Esophagus muscularis mucosa (tissue), 4 donors: Measurements from ENCODE around the gene RTKN. TPM values are rescaled to one million over a fixed set of nuclear protein-coding genes. Genes with fewer than 3 reads are reported as not detected.
"Not testable (repeated sequence)": the region's sequence is repeated elsewhere in the genome, so short reads cannot be mapped to it uniquely, and the experiment has no call there.

Experiments
- DNase-seq: peaks from one replicate; pipeline ENCODE4 v3.0.0-alpha.2; 2017; ENCODE audit errors: extremely low spot score
- H3K27ac ChIP-seq, 4 donors: fragments of 200-600 bp; sonication (generic); replicated peaks in 1 of 4; 1 replicate in 3 of 4; 2 replicates in 1 of 4; pipeline ENCODE4 v1.5.1; 2016 to 2019; ENCODE audit warnings: mild to moderate bottlenecking in 1 of 4
- H3K27me3 ChIP-seq, 4 donors: fragments of 200-600 bp; sonication (generic); one replicate each; pipeline versions ENCODE4 v1.5.1 to v1.6.0; 2016 to 2019
- H3K36me3 ChIP-seq, 4 donors: fragments of 200-600 bp; sonication (generic); one replicate each; pipeline ENCODE4 v1.5.1; 2016 to 2019
- H3K4me1 ChIP-seq, 4 donors: fragments of 200-600 bp; sonication (generic); one replicate each; pipeline ENCODE4 v1.5.1; 2016 to 2019
- H3K4me3 ChIP-seq, 4 donors: fragments of 200-600 bp; sonication (generic); 1 replicate in 2 of 4; 2 replicates in 2 of 4; pipeline ENCODE4 v1.5.1; 2016 to 2019; ENCODE audit warnings: mild to moderate bottlenecking in 4 of 4, moderate library complexity in 1 of 4
- H3K9me3 ChIP-seq, 4 donors: fragments of 200-600 bp; sonication (generic); 1 replicate in 3 of 4; 2 replicates in 1 of 4; pipeline ENCODE4 v1.5.1; 2016 to 2019
- EP300 ChIP-seq: sonication (generic); formaldehyde crosslinking; IDR thresholded peaks from one replicate; pipeline ENCODE4 v1.6.1; 2017; ENCODE audit warnings: antibody characterized with exemption
- POLR2A ChIP-seq: fragments of 450-650 bp; IDR thresholded peaks from one replicate; pipeline ENCODE4 v1.6.1; 2017; ENCODE audit warnings: antibody characterized with exemption, moderate library complexity, mild to moderate bottlenecking, low read depth
- POLR2AphosphoS5 ChIP-seq, 2 donors: sonication (generic); formaldehyde crosslinking; IDR thresholded peaks; one replicate each; pipeline ENCODE4 v1.6.1; 2017; ENCODE audit warnings: antibody characterized with exemption in 2 of 2
- WGBS: methylation state at CpG from one replicate; pipeline ENCODE4 v1.1.5; 2018; 5-methylcytosine and 5-hydroxymethylcytosine counted together
- intact Hi-C: fragments of 100-400 bp; cut with DNase I; formaldehyde crosslinking; loops from one replicate; pipeline ENCODE4 v1.15.1; 2023
- total RNA-seq, 4 donors: library from RNA; depleted of rRNA; stranded (reverse); fragments of >200 nt; gene quantifications; one replicate each; pipeline versions ENCODE4 v1.1.0 to v1.2.1, GENCODE V29; 2016
- TF ChIP-seq, protein P1 (sequence below), 3 experiments: fragments of 200-600 bp in 2 of 3; fragments of 450-650 bp in 1 of 3; sonication (generic) in 2 of 3; IDR thresholded peaks; one replicate each; pipeline ENCODE4 v1.5.1; 2017 to 2019; ENCODE audit warnings: antibody characterized with exemption in 3 of 3, mild to moderate bottlenecking in 2 of 3, moderate library complexity in 1 of 3

RTKN gene
- total RNA-seq, 4 donors from 2014 or later: 8.4 to 14.1 (median 11.3) TPM

DNA sequence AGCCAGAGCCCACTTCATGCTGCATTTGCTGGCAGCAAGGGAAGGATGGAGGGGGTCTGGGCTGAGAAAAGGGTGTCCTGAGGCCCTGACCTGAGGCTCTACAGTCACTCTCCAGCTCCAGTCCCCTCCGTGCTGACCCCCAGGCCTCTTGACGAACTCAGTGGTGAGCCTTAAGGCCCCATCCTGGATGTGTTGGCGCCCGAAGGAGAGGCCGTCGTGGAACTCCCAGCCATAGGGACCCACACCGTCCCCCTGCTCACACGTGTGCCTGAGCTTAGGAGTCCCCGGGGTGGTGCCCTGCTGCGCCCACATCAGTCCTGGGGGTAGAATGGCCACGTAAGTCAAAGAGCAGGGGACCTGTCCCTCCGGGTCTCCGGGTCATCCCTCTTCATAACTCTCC lies 22.7 kb upstream of the RTKN start:
- intact Hi-C loops: no loop called here
- no peaks in the 10 kb centered on the region for H3K27me3 ChIP-seq

DNA sequence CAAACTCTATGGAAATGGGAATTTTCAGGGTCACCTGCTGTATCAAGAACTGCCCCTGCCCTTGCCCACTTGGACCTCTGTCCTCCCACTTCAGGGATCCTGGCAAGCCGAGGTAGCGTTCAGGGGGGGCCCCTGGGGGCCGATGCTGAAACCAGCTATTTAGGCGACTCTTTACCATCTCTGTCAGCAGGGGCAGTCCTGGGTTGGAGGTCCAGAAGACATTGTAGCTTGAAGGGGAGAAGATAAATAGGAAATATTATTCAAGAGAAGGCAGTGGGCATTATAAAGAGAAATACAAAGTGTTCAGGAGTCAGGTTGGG lies 21.0 kb upstream of the RTKN start:
- peaks cover 14 to 26% (median 23%) of the 10 kb centered on the region in 4 donors for H3K36me3 ChIP-seq
- 92% methylated on average over 4 of the region's 4 CpGs for WGBS
- intact Hi-C loops: no loop called here
- no peak overlapping the region for H3K27ac ChIP-seq
- H3K27me3 ChIP-seq: no peaks in the 10 kb centered on the region
- no peaks in the 10 kb centered on the region for H3K9me3 ChIP-seq
- no peak for DNase-seq
- peaks cover 22 to 41% (median 37%) of the 10 kb centered on the region in 4 donors for H3K4me1 ChIP-seq
- H3K4me3 ChIP-seq: no peak overlapping the region
- TF ChIP-seq EP300 (no peak), POLR2AphosphoS5 (IDR thresholded peaks at IDR 0.05) (no peak), POLR2A (no peak)
- TF ChIP-seq, protein P1, sequence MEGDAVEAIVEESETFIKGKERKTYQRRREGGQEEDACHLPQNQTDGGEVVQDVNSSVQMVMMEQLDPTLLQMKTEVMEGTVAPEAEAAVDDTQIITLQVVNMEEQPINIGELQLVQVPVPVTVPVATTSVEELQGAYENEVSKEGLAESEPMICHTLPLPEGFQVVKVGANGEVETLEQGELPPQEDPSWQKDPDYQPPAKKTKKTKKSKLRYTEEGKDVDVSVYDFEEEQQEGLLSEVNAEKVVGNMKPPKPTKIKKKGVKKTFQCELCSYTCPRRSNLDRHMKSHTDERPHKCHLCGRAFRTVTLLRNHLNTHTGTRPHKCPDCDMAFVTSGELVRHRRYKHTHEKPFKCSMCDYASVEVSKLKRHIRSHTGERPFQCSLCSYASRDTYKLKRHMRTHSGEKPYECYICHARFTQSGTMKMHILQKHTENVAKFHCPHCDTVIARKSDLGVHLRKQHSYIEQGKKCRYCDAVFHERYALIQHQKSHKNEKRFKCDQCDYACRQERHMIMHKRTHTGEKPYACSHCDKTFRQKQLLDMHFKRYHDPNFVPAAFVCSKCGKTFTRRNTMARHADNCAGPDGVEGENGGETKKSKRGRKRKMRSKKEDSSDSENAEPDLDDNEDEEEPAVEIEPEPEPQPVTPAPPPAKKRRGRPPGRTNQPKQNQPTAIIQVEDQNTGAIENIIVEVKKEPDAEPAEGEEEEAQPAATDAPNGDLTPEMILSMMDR (IDR thresholded peaks at IDR 0.05): no peak

More for the DNA sequence above, 22.7 kb upstream of the RTKN start:
- Histone ChIP-seq H3K27ac (peak overlapping the region; percentile 77 to 90 (median 82)), H3K4me1 (peaks cover 14 to 32% (median 28%) of the 10 kb centered on the region in 4 donors), H3K36me3 (peaks cover 14 to 26% (median 23%) of the 10 kb centered on the region in 4 donors), H3K9me3 (no peaks in the 10 kb centered on the region), H3K4me3 (peak overlapping the region; percentile 76 to 99 (median 89))
- WGBS: 10% methylated on average over 6 of the region's 13 CpGs
- DNase-seq: no peak
- TF ChIP-seq POLR2A (no peak), POLR2AphosphoS5 (IDR thresholded peaks at IDR 0.05) (no peak)
- TF ChIP-seq, protein P1 (IDR thresholded peaks at IDR 0.05): no peak

DNA sequence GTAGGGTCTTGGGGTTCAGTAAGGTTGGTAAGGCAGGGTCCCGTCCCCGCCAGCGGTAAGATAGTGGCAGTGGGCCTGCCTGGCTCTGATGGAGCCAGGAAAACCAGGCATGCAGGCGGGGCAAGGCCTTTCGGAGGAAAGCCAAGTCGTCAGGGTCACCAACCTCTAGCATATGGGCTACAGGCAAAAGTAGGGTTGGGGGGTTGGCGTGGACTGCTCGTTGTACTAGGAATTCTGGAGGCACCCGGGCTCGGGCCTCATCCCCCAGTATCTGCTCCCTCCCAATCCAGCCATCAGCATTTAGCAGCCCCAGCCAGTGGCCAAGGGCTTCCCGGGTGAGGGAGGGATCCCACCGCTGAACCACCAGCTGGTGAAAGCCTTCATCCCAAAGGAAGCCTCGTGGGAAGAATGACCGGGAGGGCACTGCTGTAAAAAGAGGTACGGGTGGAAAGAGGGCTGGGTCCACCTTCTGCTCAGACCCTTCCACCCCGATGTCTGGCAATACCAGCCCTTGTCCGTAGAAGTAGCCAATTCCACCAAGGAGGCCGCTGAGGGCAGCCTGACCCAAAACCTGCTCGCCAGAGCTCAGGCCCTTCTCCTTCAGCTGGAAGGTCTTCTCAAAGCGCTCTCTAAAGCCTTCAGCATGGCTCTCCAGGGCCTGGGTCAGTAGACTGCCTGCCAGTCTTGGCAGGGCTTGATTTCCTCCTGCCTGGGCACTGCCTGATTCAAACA lies 20.5 kb upstream of the RTKN start:
- H3K27ac ChIP-seq: no peak overlapping the region
- DNase-seq: no peak
- H3K27me3 ChIP-seq: no peaks in the 10 kb centered on the region
- WGBS: 91% methylated on average over 15 of the region's 20 CpGs
- H3K36me3 ChIP-seq: peaks cover 14 to 26% (median 23%) of the 10 kb centered on the region in 4 donors
- TF ChIP-seq POLR2AphosphoS5 (IDR thresholded peaks at IDR 0.05): no peak
- TF ChIP-seq POLR2A: no peak
- TF ChIP-seq, protein P1 (IDR thresholded peaks at IDR 0.05): no peak
- no peak for TF ChIP-seq EP300
- no peaks in the 10 kb centered on the region for H3K9me3 ChIP-seq
- no peak overlapping the region for H3K4me3 ChIP-seq
- intact Hi-C loops: no loop called here
- H3K4me1 ChIP-seq: peaks cover 24 to 46% (median 41%) of the 10 kb centered on the region in 4 donors

DNA sequence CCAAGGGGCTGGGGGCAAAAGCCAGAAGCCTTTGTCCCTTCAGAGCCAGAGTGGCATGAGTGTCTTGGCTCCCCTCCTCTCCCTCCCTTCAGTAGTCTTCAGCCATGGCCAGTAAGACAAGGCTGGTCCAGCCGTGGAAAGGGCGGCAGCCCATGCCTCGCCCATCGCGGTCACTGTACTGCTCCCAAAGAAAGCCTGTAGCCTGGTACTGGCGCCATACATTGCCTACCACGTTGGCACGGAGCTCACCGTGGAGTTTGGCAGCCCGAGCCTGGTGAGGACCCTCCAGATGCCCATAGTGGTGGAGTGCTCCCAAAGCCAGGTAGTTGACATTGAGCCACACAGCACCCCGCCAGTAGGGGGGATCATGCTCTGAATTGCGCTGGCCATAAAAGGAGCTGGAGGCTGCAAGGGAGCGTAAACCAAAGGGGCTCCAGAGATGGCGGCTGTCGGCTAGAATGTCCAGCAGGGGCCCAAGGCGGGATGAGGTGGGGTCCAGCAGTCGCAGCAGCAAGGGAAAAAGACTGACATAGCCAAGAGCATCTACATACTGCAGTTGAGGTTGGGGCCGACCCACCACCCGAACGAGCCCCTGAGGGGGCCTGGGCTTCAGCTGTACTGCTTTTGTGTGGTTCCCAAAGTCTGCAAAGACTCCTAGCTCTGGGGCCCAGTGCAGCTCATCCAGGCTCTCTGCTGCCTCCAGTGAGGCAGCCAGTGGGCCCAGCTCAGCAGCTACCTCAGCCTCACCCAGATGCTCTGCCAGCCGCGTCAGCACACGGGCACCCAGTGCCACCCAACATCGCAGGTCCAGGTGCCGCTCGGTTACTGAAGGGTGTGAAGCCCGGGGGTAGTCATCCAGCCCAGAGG lies 19.7 kb upstream of the RTKN start:
- WGBS: 88% methylated on average over 20 of the region's 27 CpGs
- no peak for DNase-seq
- Histone ChIP-seq H3K9me3 (no peaks in the 10 kb centered on the region), H3K4me1 (peaks cover 32 to 53% (median 49%) of the 10 kb centered on the region in 4 donors), H3K27me3 (no peaks in the 10 kb centered on the region), H3K27ac (no peak overlapping the region), H3K4me3 (no peak overlapping the region), H3K36me3 (peaks cover 14 to 26% (median 23%) of the 10 kb centered on the region in 4 donors)
- TF ChIP-seq POLR2AphosphoS5 (IDR thresholded peaks at IDR 0.05): peak in 1 of 2 donors; percentile 10
- TF ChIP-seq, protein P1 (IDR thresholded peaks at IDR 0.05): no peak
- intact Hi-C loops: no loop called here

DNA sequence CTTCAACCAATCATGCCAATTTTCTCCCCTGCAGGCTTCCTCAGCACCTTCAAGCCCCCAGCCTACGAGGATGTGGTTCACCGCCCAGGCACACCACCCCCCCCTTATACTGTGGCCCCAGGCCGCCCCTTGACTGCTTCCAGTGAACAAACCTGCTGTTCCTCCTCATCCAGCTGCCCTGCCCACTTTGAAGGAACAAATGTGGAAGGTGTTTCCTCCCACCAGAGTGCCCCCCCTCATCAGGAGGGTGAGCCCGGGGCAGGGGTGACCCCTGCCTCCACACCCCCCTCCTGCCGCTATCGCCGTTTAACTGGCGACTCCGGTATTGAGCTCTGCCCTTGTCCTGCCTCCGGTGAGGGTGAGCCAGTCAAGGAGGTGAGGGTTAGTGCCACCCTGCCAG lies 18.4 kb upstream of the RTKN start:
- intact Hi-C loops, DNase-seq, H3K4me3 ChIP-seq, H3K27ac ChIP-seq, H3K9me3 ChIP-seq, H3K27me3 ChIP-seq: not testable (repeated sequence)
- Histone ChIP-seq H3K4me1 (peaks cover 39 to 56% (median 53%) of the 10 kb centered on the region in 4 donors), H3K36me3 (peaks cover 14 to 26% (median 23%) of the 10 kb centered on the region in 4 donors)
- 81% methylated on average over 10 of the region's 10 CpGs for WGBS
